GM13977 (cell line): ENCODE measurements around the gene ST8SIA1.

Experiments used
- DNase-seq: peaks from one replicate; pipeline ENCODE4 v3.0.0; 2012; ENCODE audit warnings: low spot score
- CTCF ChIP-seq: IDR thresholded peaks from 2 replicates; pipeline ENCODE4 v1.5.1; 2012; ENCODE audit warnings: mild to moderate bottlenecking, control low read depth; ENCODE audit not compliant: insufficient read depth; ENCODE audit errors: extremely low read depth, missing control alignments
- in situ Hi-C: fragments of 300-500 bp; cut with MboI; formaldehyde crosslinking; loops from one replicate; pipeline ENCODE4 v1.12.0; 2022; ENCODE audit warnings: low sequenced_read_pairs, low pct_unique_long_range_greater_than_20kb, mixed read lengths, inconsistent platforms; ENCODE audit not compliant: unreplicated experiment

Gene ST8SIA1

GRCh38 chr12:22271023-22271422 lies 63.5 kb downstream of the ST8SIA1 start:
- in situ Hi-C loops, result no loop called here
- no peak for DNase-seq

GRCh38 chr12:22268973-22269372 lies 65.5 kb downstream of the ST8SIA1 start:
- in situ Hi-C loops, result no loop called here
- DNase-seq, result no peak
- no peak for TF ChIP-seq CTCF

More at GRCh38 chr12:22271023-22271422, 63.5 kb downstream of the ST8SIA1 start:
- TF ChIP-seq CTCF, result no peak

- in situ Hi-C loops, result no loop called here
- no peak for TF ChIP-seq CTCF
- DNase-seq, result no peak
Measured at GRCh38 chr12:22268406-22268805, 66.1 kb downstream of the ST8SIA1 start.

GRCh38 chr12:22266101-22266500 lies 68.4 kb downstream of the ST8SIA1 start:
- DNase-seq, result no peak
- no peak for TF ChIP-seq CTCF
- in situ Hi-C loops, result no loop called here

- no peak for DNase-seq
- in situ Hi-C loops, result no loop called here
- no peak for TF ChIP-seq CTCF
Measured at GRCh38 chr12:22264380-22264779, 70.1 kb downstream of the ST8SIA1 start.

GRCh38 chr12:22262309-22262708 lies 72.2 kb downstream of the ST8SIA1 start:
- no peak for DNase-seq
- TF ChIP-seq CTCF, result no peak
- in situ Hi-C loops, result no loop called here

GRCh38 chr12:22257100-22257499 lies 77.4 kb downstream of the ST8SIA1 start:
- no peak for DNase-seq
- TF ChIP-seq CTCF, result no peak
- in situ Hi-C loops, result no loop called here
